ENCODE data around the gene PIRT. TPM values are rescaled to one million over a fixed set of nuclear protein-coding genes. Genes with fewer than 3 reads are reported as not detected.

PIRT gene
- total RNA-seq, 1 experiment from 2014 or later: not detected

DNA sequence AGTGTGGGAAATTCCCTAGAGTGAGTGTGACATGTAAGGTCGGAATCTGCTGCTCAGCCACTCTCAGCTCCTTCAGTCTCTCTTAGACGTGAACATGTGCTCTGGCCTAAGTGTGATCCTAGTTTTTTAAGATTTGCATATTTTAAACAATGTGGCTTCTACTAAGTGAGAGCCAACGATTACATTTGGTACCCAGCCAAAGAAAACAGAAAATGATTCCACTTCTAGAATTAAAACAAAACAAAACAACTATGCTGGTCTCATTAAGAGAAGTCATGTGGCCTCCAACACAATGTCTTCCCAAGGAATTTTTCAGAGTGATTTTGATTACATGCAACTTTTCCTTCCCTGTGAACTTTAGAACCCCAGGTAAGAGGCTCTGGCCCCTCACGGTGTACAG is 44.1 kb downstream of the PIRT start:
- DNase-seq (ENCODE audit: low spot score): no peak
- in situ Hi-C loops (cut with HindIII; ENCODE audit: low sequenced_read_pairs): no loop called here

DNA sequence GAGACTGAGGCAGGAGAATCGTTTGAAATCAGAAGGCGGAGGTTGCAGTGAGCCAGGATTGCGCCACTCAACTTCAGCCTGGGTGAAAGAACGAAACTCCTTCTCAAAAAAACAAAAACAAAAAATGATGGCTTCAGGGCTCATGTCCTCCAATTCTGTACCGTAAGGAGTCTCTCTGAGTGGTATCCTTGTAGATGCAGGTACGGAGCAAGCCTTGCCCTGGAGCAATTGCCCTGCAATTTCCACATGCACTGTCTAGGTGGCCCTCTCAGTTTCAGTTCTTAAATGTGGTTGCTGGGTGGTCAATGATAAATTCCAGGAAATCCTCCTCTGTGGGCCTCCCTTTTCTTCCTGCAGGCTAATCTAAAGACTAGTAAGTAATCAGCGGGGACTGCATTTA is 44.6 kb downstream of the PIRT start:
- in situ Hi-C loops (cut with HindIII; ENCODE audit: low sequenced_read_pairs): no loop called here
- DNase-seq (ENCODE audit: low spot score): no peak

DNA sequence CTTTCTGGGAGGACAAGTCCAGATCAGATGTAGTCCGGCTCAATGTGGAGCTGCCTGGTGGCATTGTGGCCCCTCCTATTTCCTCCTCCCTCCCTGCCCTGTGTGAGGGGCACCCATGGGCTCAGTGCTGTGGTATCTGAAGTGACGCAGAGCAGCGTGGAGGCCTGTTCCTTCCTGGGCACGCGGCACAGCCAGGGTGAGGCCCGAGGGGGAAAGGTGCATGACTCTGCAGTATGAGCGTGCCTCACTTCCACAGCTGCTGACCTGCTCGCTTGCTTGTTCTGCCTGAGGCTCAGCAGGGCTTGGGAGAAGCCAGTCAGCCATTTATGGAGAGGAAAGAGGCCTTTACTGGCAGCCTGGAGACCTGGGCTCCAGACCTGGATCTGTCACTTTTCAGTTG is 45.7 kb downstream of the PIRT start:
- in situ Hi-C loops (cut with HindIII; ENCODE audit: low sequenced_read_pairs): no loop called here
- no peak for DNase-seq (ENCODE audit: low spot score)

DNA sequence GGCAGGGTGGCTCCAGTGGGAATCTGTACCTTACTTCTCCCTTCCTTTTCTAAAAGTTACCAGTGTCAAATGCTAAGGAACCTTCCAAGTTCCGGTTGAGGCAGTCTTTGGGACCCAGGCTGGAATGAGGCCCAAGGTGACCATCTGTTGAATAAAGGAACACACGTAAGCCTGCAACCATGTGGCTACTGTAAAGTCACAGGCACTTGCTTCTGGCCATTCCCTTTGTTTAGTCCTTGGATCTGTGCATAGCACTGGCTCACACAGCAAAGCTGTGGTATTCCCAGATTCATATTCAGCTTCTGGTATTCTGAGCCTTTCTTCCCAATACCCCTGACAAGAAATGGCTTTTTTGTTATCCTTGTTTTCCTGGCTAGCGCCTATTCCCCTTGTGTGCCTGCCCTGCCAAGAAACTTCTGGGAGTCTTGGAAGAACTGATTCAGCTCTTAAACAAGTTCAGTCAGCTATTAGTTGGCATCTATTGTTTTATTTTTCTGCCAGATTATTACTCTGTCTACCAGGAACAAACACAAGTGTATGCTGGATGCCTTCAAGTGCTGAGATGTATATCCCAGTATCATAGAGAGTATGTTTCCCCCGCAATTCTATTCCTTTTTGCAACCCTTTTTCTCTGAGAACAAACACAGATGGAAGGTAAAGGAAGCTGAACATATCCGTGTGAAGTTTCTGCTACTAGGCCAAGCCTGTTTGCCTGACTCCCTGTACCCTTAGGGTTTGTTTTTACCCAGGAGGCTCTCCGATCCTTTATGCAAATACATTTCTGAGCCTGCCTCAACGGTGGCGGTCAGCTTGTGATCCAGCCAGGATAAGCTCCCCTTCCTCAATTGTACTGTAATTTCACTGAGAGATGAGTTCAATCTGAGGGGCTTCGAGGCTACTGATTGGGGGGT is 47.1 kb downstream of the PIRT start:
- DNase-seq (ENCODE audit: low spot score): peak; percentile 5
- in situ Hi-C loops (cut with HindIII; ENCODE audit: low sequenced_read_pairs): no loop called here

DNA sequence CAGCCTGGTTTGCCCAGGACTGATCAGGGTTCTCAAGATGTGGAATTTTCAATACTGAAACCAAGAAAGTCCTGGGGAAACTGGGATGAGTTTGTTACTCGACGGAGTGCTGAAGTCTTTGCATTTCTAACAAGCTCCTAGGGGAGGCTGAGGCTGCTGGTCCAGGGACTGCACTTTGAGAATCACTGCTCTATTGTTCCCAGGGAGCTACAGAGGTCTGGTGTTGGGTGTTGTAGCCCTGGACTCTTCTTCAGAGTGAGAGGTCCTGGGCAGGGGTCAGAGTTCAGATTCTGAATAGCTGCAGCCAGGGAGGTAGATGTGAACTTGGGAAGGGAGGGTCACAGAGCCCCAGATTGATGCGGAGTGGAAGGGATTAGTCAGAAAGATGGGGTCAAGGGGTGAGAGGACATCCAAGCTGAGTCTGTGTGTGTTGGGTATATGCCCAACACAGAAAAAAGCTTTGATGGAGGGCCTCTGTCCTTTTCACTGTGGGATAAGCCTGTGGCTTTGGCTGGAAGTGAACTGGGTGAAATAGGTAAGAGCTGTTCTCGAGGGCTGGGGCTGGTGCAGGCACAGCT is 48.1 kb downstream of the PIRT start:
- in situ Hi-C loops (cut with HindIII; ENCODE audit: low sequenced_read_pairs): no loop called here
- no peak for DNase-seq (ENCODE audit: low spot score)

DNA sequence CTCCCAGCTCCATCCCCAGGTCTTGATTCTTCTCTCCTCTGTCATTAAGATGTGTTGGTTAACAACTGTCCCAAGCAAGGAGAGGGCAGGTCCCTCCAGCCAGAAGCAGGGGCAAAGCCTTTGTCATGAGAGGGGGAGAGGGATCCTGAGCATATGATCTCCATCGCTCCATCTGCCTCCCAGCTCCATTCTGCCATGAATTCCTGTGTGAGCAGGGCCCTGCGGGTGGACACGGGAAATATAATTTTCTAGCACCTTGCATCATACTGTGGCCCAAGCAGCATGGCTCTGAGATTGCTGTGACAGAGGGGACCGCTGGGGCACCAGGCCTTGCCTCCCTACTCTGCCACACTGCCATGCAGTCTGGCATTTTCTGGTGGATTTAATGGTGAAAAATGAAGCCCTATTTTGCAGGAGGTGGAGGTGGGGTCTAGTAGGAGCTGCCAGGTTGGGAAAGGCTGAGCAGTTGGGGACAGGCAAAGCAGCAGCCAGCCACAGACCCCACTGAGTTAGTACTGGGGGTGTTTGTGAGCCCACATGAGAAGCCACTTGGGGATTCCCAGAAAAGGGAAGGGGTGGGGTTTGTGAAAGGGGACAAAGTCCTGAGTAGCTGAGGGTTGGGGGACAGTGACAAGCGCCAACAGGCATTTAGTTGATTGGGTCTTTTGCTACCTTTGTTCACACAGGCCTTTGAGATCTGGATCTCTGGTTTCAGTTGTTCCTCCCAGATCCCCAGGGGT is 50.4 kb downstream of the PIRT start:
- in situ Hi-C loops (cut with HindIII; ENCODE audit: low sequenced_read_pairs): no loop called here
- no peak for DNase-seq (ENCODE audit: low spot score)

DNA sequence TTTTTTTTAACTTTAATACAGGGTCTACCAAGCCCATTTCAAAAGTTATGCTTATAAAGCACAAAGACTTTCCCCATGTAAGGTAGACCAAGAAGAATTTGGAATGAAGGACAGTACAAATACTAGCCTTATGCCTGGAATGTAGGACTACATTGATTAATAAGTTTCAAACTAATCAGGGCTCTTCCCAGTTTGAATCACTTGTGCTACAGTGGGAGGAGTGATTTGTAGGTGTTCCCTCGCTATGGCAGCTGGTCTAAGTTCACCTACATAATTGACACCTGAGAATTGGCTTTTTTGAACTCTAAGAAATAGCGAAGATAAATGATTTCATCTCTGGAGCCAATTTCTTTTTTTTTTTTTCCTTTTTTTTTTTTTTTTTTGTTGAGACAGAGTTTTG is 52.6 kb downstream of the PIRT start:
- in situ Hi-C loops (cut with HindIII; ENCODE audit: low sequenced_read_pairs): no loop called here
- DNase-seq (ENCODE audit: low spot score): no peak

DNA sequence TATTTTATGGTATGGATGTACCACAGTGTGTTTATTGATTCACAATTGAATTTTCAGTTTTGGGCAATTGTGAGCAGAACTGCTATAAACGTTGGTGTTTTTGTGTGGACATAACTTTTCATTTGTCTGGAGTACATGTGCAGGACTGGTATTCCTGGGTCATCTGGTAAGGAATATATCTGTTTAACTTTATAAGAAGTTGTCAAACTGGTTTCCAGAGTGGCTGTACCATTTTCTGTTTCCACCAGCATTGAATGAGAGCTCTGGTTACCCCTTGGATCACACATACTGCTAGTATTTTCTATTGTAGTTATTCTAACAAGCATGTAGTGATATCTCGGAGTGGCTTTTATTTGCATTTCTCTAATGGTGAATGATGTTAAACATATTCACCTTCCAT is 58.3 kb downstream of the PIRT start:
- no peak for DNase-seq (ENCODE audit: low spot score)
- in situ Hi-C loops (cut with HindIII; ENCODE audit: low sequenced_read_pairs): no loop called here

DNA sequence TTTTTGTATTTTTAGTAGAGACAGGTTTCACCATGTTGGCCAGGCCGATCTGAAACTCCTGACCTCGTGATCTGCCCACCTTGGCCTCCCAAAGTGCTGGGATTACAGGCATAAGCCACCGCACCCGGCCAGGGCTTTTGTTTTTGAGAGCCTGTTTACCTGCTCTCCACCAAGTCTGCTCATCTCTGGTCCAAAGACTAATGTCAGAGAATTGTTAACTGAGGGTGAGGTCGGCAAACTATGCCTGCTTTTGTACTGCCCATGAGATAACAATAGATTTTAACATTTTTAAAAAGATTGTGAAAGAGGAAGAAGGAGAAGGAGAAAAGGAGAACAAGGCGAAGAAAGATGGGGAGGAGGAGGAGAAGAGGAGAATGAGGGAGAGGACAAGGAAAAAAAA is 60.0 kb downstream of the PIRT start:
- no peak for DNase-seq (ENCODE audit: low spot score)
- in situ Hi-C loops (cut with HindIII; ENCODE audit: low sequenced_read_pairs): no loop called here

DNA sequence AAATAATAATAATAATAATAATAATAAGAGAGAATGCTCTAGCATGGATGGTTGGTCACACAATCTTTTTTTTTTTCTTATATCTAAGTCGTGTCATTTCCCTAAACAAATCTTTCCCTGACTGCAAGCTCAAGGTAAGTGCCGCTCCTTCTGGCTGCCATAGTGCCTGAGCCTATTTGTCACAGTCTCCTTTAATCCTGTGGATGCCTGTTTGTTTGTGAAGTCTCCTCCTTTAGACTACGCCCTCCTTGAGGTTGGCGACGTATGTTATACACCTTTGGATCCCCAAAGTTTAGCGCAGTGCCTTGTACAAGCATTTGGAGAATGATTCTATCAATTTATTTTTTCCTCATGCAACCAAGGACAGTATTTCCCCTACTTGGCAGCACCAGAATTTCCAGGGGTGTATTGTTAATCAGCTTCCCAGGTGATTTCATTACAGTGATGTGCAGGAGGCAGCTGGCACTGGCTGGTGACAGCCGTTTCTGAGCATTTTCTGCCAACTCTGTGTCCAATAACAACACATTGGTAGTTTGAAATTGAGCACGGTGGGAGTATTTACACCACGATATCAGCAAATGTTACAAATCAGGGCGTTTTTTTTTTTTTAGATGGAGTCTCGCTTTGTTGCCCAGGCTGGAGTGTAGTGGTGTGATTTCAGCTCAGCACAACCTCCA is 60.6 kb downstream of the PIRT start:
- in situ Hi-C loops (cut with HindIII; ENCODE audit: low sequenced_read_pairs): no loop called here
- no peak for DNase-seq (ENCODE audit: low spot score)

DNA sequence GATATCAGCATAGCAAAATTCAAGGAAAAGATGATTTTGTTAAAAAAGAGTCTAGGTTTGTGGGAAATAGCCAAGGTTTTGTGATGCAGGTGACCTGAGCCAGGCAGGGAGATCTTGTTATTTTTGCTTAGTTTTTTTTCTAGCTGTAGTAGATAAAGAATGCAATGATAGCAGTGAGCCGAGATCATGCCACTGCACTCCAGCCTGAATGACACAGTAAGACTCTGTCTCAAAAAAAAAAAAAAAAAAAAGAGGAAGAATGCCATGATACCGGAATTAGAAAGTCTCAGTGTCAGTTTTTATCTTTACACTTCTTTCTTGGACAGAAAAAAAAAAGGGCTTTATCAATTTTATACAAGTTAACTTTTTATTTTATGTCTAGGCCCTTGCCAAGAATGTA is 61.5 kb downstream of the PIRT start:
- in situ Hi-C loops (cut with HindIII; ENCODE audit: low sequenced_read_pairs): no loop called here
- DNase-seq (ENCODE audit: low spot score): no peak

DNA sequence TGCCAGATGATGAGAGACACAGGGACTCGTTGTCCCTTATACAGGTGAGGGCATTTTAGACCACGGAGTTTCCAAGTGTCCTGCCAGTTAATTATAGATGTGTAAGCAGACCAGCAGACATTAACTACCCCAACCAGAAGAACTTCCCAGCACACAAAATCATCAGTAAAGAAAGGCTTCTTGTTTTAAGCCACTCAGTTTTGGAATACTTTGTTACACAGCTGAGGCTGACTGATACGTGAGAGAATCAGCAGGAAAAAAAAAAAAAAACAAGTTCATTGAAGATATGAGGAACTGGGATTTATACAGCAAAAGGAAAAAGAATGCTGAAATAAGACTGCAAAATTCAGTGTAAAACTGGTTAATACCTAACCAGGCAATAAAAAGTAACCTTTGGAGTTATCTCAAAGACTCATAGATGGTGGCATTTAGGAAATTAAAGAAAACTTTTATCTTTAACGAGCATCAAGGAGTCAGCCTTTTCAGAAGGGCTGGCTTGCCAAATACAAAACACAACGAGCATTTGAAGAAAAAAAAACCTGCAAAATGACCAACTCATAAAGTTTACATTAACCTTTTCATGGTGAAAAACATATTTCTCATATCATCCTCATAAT is 62.0 kb downstream of the PIRT start:
- in situ Hi-C loops (cut with HindIII; ENCODE audit: low sequenced_read_pairs): no loop called here
- no peak for DNase-seq (ENCODE audit: low spot score)

DNA sequence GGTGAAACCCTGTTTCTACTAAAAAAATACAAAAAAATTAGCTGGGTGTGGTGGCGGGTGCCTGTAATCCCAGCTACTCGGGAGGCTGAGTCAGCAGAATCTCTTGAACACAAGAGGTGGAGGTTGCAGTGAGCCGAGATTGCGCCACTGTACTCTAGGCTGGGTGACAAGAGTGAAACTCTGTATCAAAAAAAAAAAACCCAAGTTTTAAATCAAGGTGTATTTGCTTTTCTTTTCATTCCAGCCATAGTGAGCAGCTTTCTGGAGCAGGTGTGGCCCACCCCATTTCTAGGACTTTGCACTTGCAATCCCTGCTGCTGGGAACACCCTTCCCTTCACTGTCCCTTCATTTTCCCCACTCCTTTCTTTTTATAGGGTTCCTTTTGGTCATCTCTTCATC is 62.8 kb downstream of the PIRT start:
- no peak for DNase-seq (ENCODE audit: low spot score)
- in situ Hi-C loops (cut with HindIII; ENCODE audit: low sequenced_read_pairs): no loop called here

DNA sequence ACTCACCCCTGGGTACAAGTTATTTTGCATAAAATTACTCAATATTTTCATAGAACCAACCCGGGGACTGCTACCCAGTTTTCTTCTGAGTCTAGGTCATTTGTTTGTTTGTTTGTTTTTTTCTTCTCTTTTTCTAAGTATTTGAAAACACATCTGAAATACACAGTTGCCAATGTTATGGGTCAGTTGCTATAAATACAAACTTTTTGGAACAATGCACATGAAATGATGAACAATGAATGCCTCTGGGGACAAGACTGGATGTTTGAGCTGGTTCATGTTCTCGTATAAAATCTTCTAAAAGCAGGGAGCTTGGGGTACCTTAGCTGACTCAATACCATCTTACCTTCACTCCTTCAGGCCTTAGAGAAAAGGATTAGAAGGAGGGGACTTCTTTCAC is 64.5 kb downstream of the PIRT start:
- DNase-seq (ENCODE audit: low spot score): no peak
- in situ Hi-C loops (cut with HindIII; ENCODE audit: low sequenced_read_pairs): no loop called here

Other genes starting within 250 kb of the PIRT start
- 0.34 TPM in 1 of 2 replicates, not detected in the other for gene MYH3, start 180.8 kb downstream of the PIRT start, total RNA-seq (2014; rRNA removed; shearing (Covaris generic))
- 48.2 and 58.9 TPM in 2 replicates for gene SCO1, start 140.6 kb downstream of the PIRT start, total RNA-seq (2014; rRNA removed; shearing (Covaris generic))
- 12.6 and 15.3 TPM in 2 replicates for gene ADPRM, start 140.5 kb downstream of the PIRT start, total RNA-seq (2014; rRNA removed; shearing (Covaris generic))
- gene TMEM220, start 108.1 kb downstream of the PIRT start, total RNA-seq (2014; rRNA removed; shearing (Covaris generic)): 2.2 and 9.3 TPM in 2 replicates
- not detected in 2 replicates for gene TMEM238L, start 34.0 kb downstream of the PIRT start, total RNA-seq (2014; rRNA removed; shearing (Covaris generic))

Measured in G401 (cell line).